Astrocyte of the spinal cord (primary cell): ENCODE results near the gene XPO4.

Experiments
- DNase-seq: peaks from one replicate; pipeline ENCODE4 v3.0.0; 2011; ENCODE audit warnings: low read depth, low spot score
- H3K4me3 ChIP-seq: 2 replicates; pipeline ENCODE4 v1.5.1; 2011; ENCODE audit warnings: low read depth, mild to moderate bottlenecking, low read length, moderate library complexity
- CTCF ChIP-seq: IDR thresholded peaks from 2 replicates; pipeline ENCODE4 v1.5.1; 2012; ENCODE audit warnings: low read depth, mild to moderate bottlenecking, low read length, inconsistent platforms
- in situ Hi-C: cut with HindIII; loops from 2 replicates; pipeline ENCODE4 v1.10.0; 2017; ENCODE audit warnings: low sequenced_read_pairs

XPO4 gene

GRCh38 chr13:20799726-20800416 is 102.7 kb downstream of the XPO4 start:
- no peak for TF ChIP-seq CTCF
- no peak overlapping the region for H3K4me3 ChIP-seq
- no peak for DNase-seq
- in situ Hi-C loops, result no loop called here

GRCh38 chr13:20798027-20798426 is 104.5 kb downstream of the XPO4 start:
- no peak for TF ChIP-seq CTCF

GRCh38 chr13:20796791-20797508 is 105.6 kb downstream of the XPO4 start:
- H3K4me3 ChIP-seq, result no peak overlapping the region
- in situ Hi-C loops, result no loop called here
- no peak for DNase-seq
- no peak for TF ChIP-seq CTCF

More at GRCh38 chr13:20798027-20798426, 104.5 kb downstream of the XPO4 start:
- no peak for DNase-seq
- in situ Hi-C loops, result no loop called here
- no peak overlapping the region for H3K4me3 ChIP-seq

- TF ChIP-seq CTCF, result no peak
- no peak overlapping the region for H3K4me3 ChIP-seq
- DNase-seq, result no peak
- in situ Hi-C loops, result no loop called here
Observed at GRCh38 chr13:20789665-20790064, 112.9 kb downstream of the XPO4 start.

GRCh38 chr13:20788312-20788711 is 114.2 kb downstream of the XPO4 start:
- no peak overlapping the region for H3K4me3 ChIP-seq
- no peak for DNase-seq
- TF ChIP-seq CTCF, result no peak
- in situ Hi-C loops, result no loop called here

GRCh38 chr13:20787180-20787579 is 115.4 kb downstream of the XPO4 start:
- in situ Hi-C loops, result no loop called here
- DNase-seq, result no peak
- TF ChIP-seq CTCF, result no peak
- no peak overlapping the region for H3K4me3 ChIP-seq
